ENCODE results near the gene PRKCE.

GRCh38 chr2:45713591-45713990, 62.1 kb downstream of the PRKCE start:
- no peak for TF ChIP-seq EZH2 (IDR thresholded peaks at IDR 0.05; ENCODE audit: borderline replicate concordance, insufficient read depth, low read depth, low read length, poor library complexity, severe bottlenecking)
- TF ChIP-seq CTCF (IDR thresholded peaks at IDR 0.05), result no peak
